ENCODE measurements around the gene CCNJL. TPM values are rescaled to one million over a fixed set of nuclear protein-coding genes. Genes with fewer than 3 reads are reported as not detected.
A peak's percentile ranks its signal among the peaks of the same experiment; 100 is the strongest.

CCNJL gene
- total and polyA plus RNA-seq, 2 experiments from 2014 or later = 28.4 to 29.2 TPM

GRCh38 chr5:160250826-160251225, 61.5 kb downstream of the CCNJL start:
- no peak overlapping the region for H3K4me3 Mint-ChIP-seq
- no peaks in the 10 kb centered on the region for H3K9me3 Mint-ChIP-seq
- Histone ChIP-seq H2AFZ (no peak overlapping the region), H4K20me1 (replicated peaks; ENCODE audit: insufficient read depth) (peaks cover 5% of the 10 kb centered on the region), H3K27me3 (ENCODE audit: insufficient read depth) (no peaks in the 10 kb centered on the region), H3F3A (replicated peaks; ENCODE audit: low read depth) (peaks cover 9% of the 10 kb centered on the region; the same call in 1 of the 2 replicates), H3K4me3 (no peak overlapping the region), H3K4me2 (no peak overlapping the region), H3K9me2 (ENCODE audit: insufficient read depth) (no peaks in the 10 kb centered on the region), H3K4me1 (ENCODE audit: insufficient read depth) (0 out of 2 replicates have a peak, but pooled peaks cover 5% of the 10 kb centered on the region), H3K27ac (ENCODE audit: low read depth) (no peak overlapping the region; the same call in 1 of the 2 replicates), H3K36me3 (ENCODE audit: insufficient read depth) (peaks cover 10% of the 10 kb centered on the region; the same call in 1 of the 2 replicates), H3K79me2 (replicated peaks; ENCODE audit: insufficient read depth) (no peaks in the 10 kb centered on the region)
- DNase-seq (ENCODE audit: low spot score) (no peak), ATAC-seq (no peak)
- 0 out of 2 replicates have a peak overlapping the region, but pooled peaks have one; percentile 16 for H3K27ac Mint-ChIP-seq
- no peak for TF ChIP-seq EZH2phosphoT487 (IDR thresholded peaks at IDR 0.05; ENCODE audit: unreplicated experiment)
- no peak for TF ChIP-seq JUNB (IDR thresholded peaks at IDR 0.05; ENCODE audit: unreplicated experiment)
- no peak for TF ChIP-seq NANOG (IDR thresholded peaks at IDR 0.05; ENCODE audit: borderline replicate concordance)
- no peak for TF ChIP-seq ZNF331 (CRISPR knock-in tag; IDR thresholded peaks at IDR 0.05; ENCODE audit: low read depth)
- TF ChIP-seq CREB1 (CRISPR knock-in tag; IDR thresholded peaks at IDR 0.05; ENCODE audit: low read depth) = no peak
- no peak for TF ChIP-seq ZNF114 (CRISPR knock-in tag; IDR thresholded peaks at IDR 0.05)
- no peak for TF ChIP-seq ETS1 (IDR thresholded peaks at IDR 0.05)
- TF ChIP-seq STAT1 (IDR thresholded peaks at IDR 0.05; ENCODE audit: unreplicated experiment) = no peak
- no peak for TF ChIP-seq EZH2 (IDR thresholded peaks at IDR 0.05; ENCODE audit: low read depth, unreplicated experiment)
- no peak for TF ChIP-seq CTCF (conservative IDR thresholded peaks at IDR 0.05; ENCODE audit: low read depth in 2 of 2)
- TF ChIP-seq REST (IDR thresholded peaks at IDR 0.05; ENCODE audit: unreplicated experiment) = no peak
- no peak for TF ChIP-seq POLR2AphosphoS5 (IDR thresholded peaks at IDR 0.05; ENCODE audit: low read depth)
- TF ChIP-seq ZNF462 (CRISPR knock-in tag; IDR thresholded peaks at IDR 0.05) = no peak
- H3K36me3 Mint-ChIP-seq (ENCODE audit: low read depth) = peaks cover 47% of the 10 kb centered on the region
- H3K27me3 Mint-ChIP-seq (ENCODE audit: insufficient read depth, low read depth, poor library complexity) = peaks cover 5% of the 10 kb centered on the region
- H3K4me1 Mint-ChIP-seq = peaks cover 12% of the 10 kb centered on the region
